DND-41 (cell line): ENCODE measurements around the gene ELL.

Experiments
- ATAC-seq: fragments of 200-7000 bp; cut with Tn5 transposase; 3 replicates; pipeline ENCODE4 v1.9.1; 2021; ENCODE audit warnings: low read depth; ENCODE audit not compliant: insufficient read depth
- DNase-seq: peaks from one replicate; pipeline ENCODE4 v3.0.0-alpha.2; 2020
- H2AFZ ChIP-seq: 2 replicates; pipeline ENCODE4 v1.6.0; 2012; ENCODE audit warnings: low read depth, low read length
- H3K27ac ChIP-seq: 2 replicates; pipeline ENCODE4 v1.5.1; 2012; ENCODE audit warnings: low read length, inconsistent platforms
- H3K27me3 ChIP-seq: fragments of 200-600 bp; sonication (generic); 2 replicates; pipeline ENCODE4 v1.6.0; 2012; ENCODE audit warnings: low read length, mild to moderate bottlenecking, inconsistent platforms; ENCODE audit not compliant: insufficient read depth, poor library complexity
- H3K36me3 ChIP-seq: 2 replicates; pipeline ENCODE4 v1.5.1; 2012; ENCODE audit warnings: low read length, inconsistent platforms; ENCODE audit not compliant: insufficient read depth
- H3K4me1 ChIP-seq: 2 replicates; pipeline ENCODE4 v1.5.1; 2012; ENCODE audit warnings: mild to moderate bottlenecking, low read length; ENCODE audit not compliant: insufficient read depth
- H3K4me2 ChIP-seq: 2 replicates; pipeline ENCODE4 v1.6.0; 2012; ENCODE audit warnings: mild to moderate bottlenecking, moderate library complexity, low read length, inconsistent platforms; ENCODE audit not compliant: insufficient read depth
- H3K4me3 ChIP-seq, 2 experiments: fragments of 200-600 bp in 1 of 2; shearing (Covaris generic) in 1 of 2; 2 replicates each; pipeline ENCODE4 v1.5.1; 2012 to 2016; ENCODE audit warnings: inconsistent platforms in 2 of 2, low read length in 2 of 2, mild to moderate bottlenecking in 2 of 2, low read depth in 1 of 2, moderate library complexity in 1 of 2
- H3K79me2 ChIP-seq: 2 replicates; pipeline ENCODE4 v1.6.0; 2012; ENCODE audit warnings: low read length, inconsistent platforms; ENCODE audit not compliant: insufficient read depth
- H3K9ac ChIP-seq: 2 replicates; pipeline ENCODE4 v1.6.0; 2012; ENCODE audit warnings: low read depth, mild to moderate bottlenecking, inconsistent platforms, low read length, moderate library complexity
- H3K9me3 ChIP-seq: 2 replicates; pipeline ENCODE4 v1.5.1; 2012; ENCODE audit warnings: low read length, moderate library complexity, mild to moderate bottlenecking, inconsistent platforms; ENCODE audit not compliant: insufficient read depth, severe bottlenecking
- H4K20me1 ChIP-seq: 2 replicates; pipeline ENCODE4 v1.6.0; 2012; ENCODE audit warnings: low read length; ENCODE audit not compliant: insufficient read depth
- EZH2 ChIP-seq: IDR thresholded peaks from 3 replicates; pipeline ENCODE4 v1.6.1; 2012; ENCODE audit warnings: borderline replicate concordance, low read depth, mild to moderate bottlenecking, moderate library complexity, low read length, inconsistent platforms; ENCODE audit not compliant: severe bottlenecking
- TF ChIP-seq, protein P1 (sequence below): IDR thresholded peaks from 2 replicates; pipeline ENCODE4 v1.5.1; 2012; ENCODE audit warnings: borderline replicate concordance, low read length, moderate library complexity, mild to moderate bottlenecking; ENCODE audit not compliant: poor library complexity, severe bottlenecking; ENCODE audit errors: extremely low read depth

The ELL gene

DNA sequence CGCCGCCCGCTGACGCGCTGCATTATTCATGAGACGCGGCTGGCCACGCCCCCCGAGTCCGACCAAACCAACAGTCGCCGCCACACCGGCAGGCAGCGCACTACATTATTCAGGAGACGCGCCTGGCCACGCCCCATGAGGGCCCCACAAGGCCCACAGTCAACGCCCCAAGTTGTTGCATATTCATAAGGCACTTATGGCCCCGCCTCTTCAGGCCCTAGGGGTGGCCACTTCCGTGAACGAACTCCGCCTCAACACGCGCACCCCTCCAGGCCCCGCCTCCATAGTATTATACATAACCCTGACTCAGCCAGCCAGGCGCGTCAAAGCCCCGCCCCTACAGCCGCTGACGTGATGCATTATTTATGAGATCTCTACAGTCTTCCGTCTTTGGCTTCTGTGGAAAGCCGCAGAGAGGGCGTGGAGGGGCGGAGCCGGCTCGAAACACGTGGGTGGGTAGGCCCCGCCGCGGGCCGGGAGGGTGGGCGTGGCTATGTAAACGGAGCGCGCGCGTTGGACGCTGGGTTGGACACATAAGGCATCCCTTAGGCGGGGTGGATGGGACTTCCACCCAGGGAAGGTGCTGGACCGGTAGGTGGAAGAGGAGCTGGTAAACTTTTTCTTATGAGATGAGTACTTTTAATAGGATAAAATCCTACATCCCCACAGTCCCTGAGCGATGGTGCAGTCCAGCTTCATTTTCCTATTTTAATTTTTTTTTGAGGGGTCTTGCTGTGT is 423 bp upstream of the ELL start:
- Histone ChIP-seq H3K4me1 (peaks cover 24% of the 10 kb centered on the region), H3K27me3 (no peaks in the 10 kb centered on the region), H3K36me3 (no peaks in the 10 kb centered on the region; the same call in 1 of the 2 replicates), H3K79me2 (peaks cover 45% of the 10 kb centered on the region), H3K4me2 (peak overlapping the region; percentile 63), H4K20me1 (peaks cover 19% of the 10 kb centered on the region), H3K27ac (peak overlapping the region; percentile 69), H3K9ac (peak overlapping the region; percentile 83), H3K4me3 (peak overlapping the region; percentile 74 to 85; a peak in 3 of 4 replicates), H2AFZ (peak overlapping the region; percentile 75), H3K9me3 (no peaks in the 10 kb centered on the region)
- ATAC-seq = peak; percentile 89
- TF ChIP-seq EZH2 = no peak
- TF ChIP-seq, protein P1, sequence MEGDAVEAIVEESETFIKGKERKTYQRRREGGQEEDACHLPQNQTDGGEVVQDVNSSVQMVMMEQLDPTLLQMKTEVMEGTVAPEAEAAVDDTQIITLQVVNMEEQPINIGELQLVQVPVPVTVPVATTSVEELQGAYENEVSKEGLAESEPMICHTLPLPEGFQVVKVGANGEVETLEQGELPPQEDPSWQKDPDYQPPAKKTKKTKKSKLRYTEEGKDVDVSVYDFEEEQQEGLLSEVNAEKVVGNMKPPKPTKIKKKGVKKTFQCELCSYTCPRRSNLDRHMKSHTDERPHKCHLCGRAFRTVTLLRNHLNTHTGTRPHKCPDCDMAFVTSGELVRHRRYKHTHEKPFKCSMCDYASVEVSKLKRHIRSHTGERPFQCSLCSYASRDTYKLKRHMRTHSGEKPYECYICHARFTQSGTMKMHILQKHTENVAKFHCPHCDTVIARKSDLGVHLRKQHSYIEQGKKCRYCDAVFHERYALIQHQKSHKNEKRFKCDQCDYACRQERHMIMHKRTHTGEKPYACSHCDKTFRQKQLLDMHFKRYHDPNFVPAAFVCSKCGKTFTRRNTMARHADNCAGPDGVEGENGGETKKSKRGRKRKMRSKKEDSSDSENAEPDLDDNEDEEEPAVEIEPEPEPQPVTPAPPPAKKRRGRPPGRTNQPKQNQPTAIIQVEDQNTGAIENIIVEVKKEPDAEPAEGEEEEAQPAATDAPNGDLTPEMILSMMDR = peak; percentile 32
- DNase-seq = peak; percentile 100

DNA sequence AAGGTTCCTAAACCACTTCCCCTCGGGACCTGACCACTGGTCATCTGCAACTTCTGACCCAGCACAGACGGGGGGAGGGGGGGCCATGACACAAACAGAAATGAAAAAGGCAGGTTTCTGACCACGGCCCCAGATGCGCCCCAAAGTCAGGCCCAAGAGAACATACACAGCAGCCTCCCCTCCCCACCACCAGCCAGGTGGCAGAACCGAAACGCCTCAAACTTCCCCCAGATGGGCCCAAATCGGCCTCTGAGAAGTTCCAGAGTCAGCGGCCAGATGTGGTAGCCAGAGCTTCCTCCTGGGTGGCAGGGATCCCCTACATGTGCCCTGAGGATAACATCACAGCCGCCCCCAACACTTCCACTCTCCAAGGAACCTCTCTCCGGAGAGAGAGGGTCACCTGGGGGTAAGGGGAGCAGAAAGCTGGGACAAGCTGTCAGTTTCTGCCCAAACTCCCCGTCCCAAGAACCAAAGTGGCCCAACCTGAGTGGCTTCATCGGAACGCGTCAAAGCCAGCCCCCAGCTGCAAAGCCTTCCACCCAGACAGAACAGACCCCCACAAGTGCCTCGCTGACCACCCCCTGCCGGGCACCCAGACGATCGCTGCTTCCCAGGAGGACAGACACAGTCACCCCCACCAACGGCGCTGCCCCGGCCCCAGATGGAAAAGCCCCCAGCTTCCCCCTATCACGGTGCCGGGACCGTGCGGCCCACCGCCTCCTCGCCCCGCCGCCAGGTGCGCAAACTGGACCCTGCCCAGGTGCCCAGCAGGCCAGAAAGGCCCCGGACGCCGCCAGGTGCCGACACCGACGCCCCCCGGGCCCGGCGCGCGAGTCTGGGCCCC is 800 bp downstream of the ELL start:
- H3K9me3 ChIP-seq = no peaks in the 10 kb centered on the region
- TF ChIP-seq EZH2 = no peak
- DNase-seq = peak; percentile 22
- H3K79me2 ChIP-seq = peaks cover 57% of the 10 kb centered on the region
- no peaks in the 10 kb centered on the region; the same call in 1 of the 2 replicates for H3K36me3 ChIP-seq
- no peaks in the 10 kb centered on the region for H3K27me3 ChIP-seq
- peaks cover 29% of the 10 kb centered on the region for H4K20me1 ChIP-seq
- peak overlapping the region; percentile 90 for H2AFZ ChIP-seq
- H3K4me1 ChIP-seq = peaks cover 24% of the 10 kb centered on the region
- H3K4me3 ChIP-seq = peak overlapping the region; percentile 74 to 85
- H3K27ac ChIP-seq = peak overlapping the region; percentile 77
- peak overlapping the region; percentile 97 for H3K4me2 ChIP-seq
- peak overlapping the region; percentile 83 for H3K9ac ChIP-seq
- no peak for ATAC-seq

GRCh38 chr19:18519962-18520847 is 1.7 kb downstream of the ELL start:
- peak overlapping the region; percentile 83 for H3K9ac ChIP-seq
- DNase-seq = peak; percentile 67
- TF ChIP-seq, protein P1 = peak; percentile 84
- TF ChIP-seq EZH2 = no peak

More at GRCh38 chr19:18519962-18520847, 1.7 kb downstream of the ELL start:
- no peak for ATAC-seq
- Histone ChIP-seq H3K9me3 (no peaks in the 10 kb centered on the region), H2AFZ (peak overlapping the region; percentile 77), H3K27ac (peak overlapping the region; percentile 77), H4K20me1 (peaks cover 38% of the 10 kb centered on the region), H3K4me1 (peaks cover 24% of the 10 kb centered on the region), H3K27me3 (no peaks in the 10 kb centered on the region), H3K36me3 (no peaks in the 10 kb centered on the region; the same call in 1 of the 2 replicates), H3K4me3 (peak overlapping the region; percentile 74 to 85), H3K79me2 (peaks cover 66% of the 10 kb centered on the region), H3K4me2 (peak overlapping the region; percentile 97)
